ENCODE results near the gene CRLF3.
A peak's percentile ranks its signal among the peaks of the same experiment; 100 is the strongest.

CRLF3 gene

DNA sequence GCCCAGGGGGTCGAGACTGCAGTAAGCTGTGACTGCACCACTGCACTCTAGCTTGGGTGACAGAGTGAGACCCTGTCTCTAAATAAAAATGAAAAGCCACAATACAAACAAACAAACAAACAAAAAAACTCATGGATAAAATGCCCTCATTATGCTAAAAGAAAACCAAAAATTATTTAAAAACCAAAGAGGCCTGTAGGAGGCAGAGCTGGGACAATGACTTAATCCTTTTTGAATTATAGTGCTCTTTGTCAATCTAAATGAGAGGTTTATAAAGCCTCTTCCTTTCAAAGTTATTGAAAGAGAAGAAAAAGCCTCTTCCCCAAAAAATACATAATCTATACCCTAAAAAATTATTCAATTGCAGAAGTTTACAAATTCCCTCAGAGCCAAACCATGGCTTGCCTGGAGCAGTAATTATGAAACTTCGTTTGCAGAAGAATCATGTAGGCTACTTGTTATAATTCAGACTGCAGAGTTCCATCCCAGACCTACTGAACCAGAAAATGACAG is 18.5 kb downstream of the CRLF3 start:
- ChIA-PET CTCF (interaction anchor here (0.6 to 1.6 kb wide), 3 partner anchors 15 to 21 kb away, joined by 3 to 4 read pairs (median 3); partner anchors contain the start of gene CRLF3), POLR2A (interaction anchor here (0.7 to 0.9 kb wide), 2 partner anchors 8 to 26 kb away, joined by 3 to 4 read pairs; partner anchors contain the start of gene ATAD5)
- H3K36me3 ChIP-seq (ENCODE audit: control insufficient read depth in 2 of 2, insufficient read depth in 1 of 2, low read length in 2 of 2), result peaks cover 41 to 47% of the 10 kb centered on the region in 2 experiments
- H3K4me1 ChIP-seq (ENCODE audit: control insufficient read depth, insufficient read depth, low read length), result no peaks in the 10 kb centered on the region
- H3K27ac ChIP-seq (ENCODE audit: extremely low read depth, low read depth, low read length), result no peak overlapping the region
- H3K4me3 ChIP-seq (ENCODE audit: low read depth, low read length), result no peak overlapping the region
- TF ChIP-seq ZNF366 (tag by site-specific recombination; conservative IDR thresholded peaks at IDR 0.05), result no peak
- TF ChIP-seq ZNF560 (tag by site-specific recombination; IDR thresholded peaks at IDR 0.05; ENCODE audit: borderline replicate concordance), result no peak
- TF ChIP-seq, protein P1, sequence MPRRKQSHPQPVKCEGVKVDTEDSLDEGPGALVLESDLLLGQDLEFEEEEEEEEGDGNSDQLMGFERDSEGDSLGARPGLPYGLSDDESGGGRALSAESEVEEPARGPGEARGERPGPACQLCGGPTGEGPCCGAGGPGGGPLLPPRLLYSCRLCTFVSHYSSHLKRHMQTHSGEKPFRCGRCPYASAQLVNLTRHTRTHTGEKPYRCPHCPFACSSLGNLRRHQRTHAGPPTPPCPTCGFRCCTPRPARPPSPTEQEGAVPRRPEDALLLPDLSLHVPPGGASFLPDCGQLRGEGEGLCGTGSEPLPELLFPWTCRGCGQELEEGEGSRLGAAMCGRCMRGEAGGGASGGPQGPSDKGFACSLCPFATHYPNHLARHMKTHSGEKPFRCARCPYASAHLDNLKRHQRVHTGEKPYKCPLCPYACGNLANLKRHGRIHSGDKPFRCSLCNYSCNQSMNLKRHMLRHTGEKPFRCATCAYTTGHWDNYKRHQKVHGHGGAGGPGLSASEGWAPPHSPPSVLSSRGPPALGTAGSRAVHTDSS (tag by site-specific recombination; IDR thresholded peaks at IDR 0.05), result no peak
- TF ChIP-seq KLF7 (tag by site-specific recombination; IDR thresholded peaks at IDR 0.05; ENCODE audit: borderline replicate concordance), result no peak
- TF ChIP-seq ZBTB17 (tag by site-specific recombination; IDR thresholded peaks at IDR 0.05), result no peak
- H3K9me3 ChIP-seq (ENCODE audit: control insufficient read depth, insufficient read depth, low read depth, low read length), result no peaks in the 10 kb centered on the region

DNA sequence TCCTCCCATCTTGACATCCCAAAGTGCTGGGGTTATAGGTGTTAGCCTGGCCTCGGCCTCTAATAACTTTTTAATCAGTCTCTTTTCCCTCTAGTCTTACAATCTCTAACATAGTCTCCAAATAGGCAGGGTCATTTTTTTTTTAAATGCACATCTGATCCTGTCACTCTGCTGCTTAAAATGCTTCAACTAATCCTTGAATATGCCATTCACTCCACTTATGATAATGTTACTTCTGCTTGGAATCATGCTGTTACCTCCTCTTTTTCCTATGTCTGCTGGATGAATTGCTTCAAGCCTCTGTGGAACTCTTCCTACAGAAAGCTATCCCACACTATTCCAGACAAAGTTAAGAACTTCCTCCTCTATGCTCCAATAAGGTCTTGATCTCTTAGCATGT is 22.8 kb downstream of the CRLF3 start:
- ChIA-PET POLR2A (no interaction called here), CTCF (no interaction called here)
- Histone ChIP-seq H3K36me3 (ENCODE audit: control insufficient read depth in 2 of 2, insufficient read depth in 1 of 2, low read length in 2 of 2) (peaks cover 65 to 70% of the 10 kb centered on the region in 2 experiments), H3K9me3 (ENCODE audit: control insufficient read depth, insufficient read depth, low read depth, low read length) (no peaks in the 10 kb centered on the region), H3K27ac (ENCODE audit: extremely low read depth, low read depth, low read length) (no peak overlapping the region), H3K4me1 (ENCODE audit: control insufficient read depth, insufficient read depth, low read length) (no peaks in the 10 kb centered on the region), H3K4me3 (ENCODE audit: low read depth, low read length) (no peak overlapping the region)
- TF ChIP-seq KLF7 (tag by site-specific recombination; IDR thresholded peaks at IDR 0.05; ENCODE audit: borderline replicate concordance) (no peak), ZNF23 (tag by site-specific recombination; IDR thresholded peaks at IDR 0.05; ENCODE audit: borderline replicate concordance) (no peak), YY2 (tag by site-specific recombination; IDR thresholded peaks at IDR 0.05) (no peak)
- TF ChIP-seq, protein P2, sequence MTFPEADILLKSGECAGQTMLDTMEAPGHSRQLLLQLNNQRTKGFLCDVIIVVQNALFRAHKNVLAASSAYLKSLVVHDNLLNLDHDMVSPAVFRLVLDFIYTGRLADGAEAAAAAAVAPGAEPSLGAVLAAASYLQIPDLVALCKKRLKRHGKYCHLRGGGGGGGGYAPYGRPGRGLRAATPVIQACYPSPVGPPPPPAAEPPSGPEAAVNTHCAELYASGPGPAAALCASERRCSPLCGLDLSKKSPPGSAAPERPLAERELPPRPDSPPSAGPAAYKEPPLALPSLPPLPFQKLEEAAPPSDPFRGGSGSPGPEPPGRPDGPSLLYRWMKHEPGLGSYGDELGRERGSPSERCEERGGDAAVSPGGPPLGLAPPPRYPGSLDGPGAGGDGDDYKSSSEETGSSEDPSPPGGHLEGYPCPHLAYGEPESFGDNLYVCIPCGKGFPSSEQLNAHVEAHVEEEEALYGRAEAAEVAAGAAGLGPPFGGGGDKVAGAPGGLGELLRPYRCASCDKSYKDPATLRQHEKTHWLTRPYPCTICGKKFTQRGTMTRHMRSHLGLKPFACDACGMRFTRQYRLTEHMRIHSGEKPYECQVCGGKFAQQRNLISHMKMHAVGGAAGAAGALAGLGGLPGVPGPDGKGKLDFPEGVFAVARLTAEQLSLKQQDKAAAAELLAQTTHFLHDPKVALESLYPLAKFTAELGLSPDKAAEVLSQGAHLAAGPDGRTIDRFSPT (tag by site-specific recombination; IDR thresholded peaks at IDR 0.05), result no peak

DNA sequence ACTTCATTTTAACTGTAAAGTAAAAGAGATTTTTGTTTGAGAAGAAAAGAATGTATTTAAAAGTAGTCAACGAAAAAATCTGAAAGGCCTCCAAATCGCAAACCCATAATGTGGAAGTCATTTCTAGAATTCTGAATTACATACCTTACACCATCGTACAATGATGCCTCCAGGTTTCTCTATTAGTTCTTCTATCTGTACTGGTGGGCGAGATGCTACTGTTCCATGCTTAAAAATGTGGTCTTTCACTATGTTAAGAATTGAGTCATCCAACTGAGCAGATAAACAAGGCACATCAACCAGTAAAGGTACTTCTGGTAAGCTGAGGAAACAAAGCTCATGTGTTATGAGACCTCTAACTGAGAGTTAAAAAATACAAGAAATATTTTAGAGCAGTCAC is 28.5 kb downstream of the CRLF3 start:
- Histone ChIP-seq H3K27ac (ENCODE audit: extremely low read depth, low read depth, low read length) (peak overlapping the region; percentile 19; the same call in 1 of the 2 replicates), H3K9me3 (ENCODE audit: control insufficient read depth, insufficient read depth, low read depth, low read length) (no peaks in the 10 kb centered on the region), H3K4me1 (ENCODE audit: control insufficient read depth, insufficient read depth, low read length) (no peaks in the 10 kb centered on the region), H3K4me3 (ENCODE audit: low read depth, low read length) (no peak overlapping the region), H3K36me3 (ENCODE audit: control insufficient read depth in 2 of 2, insufficient read depth in 1 of 2, low read length in 2 of 2) (peaks cover 80 to 84% of the 10 kb centered on the region in 2 experiments)
- TF ChIP-seq YY1 (tag by site-specific recombination; IDR thresholded peaks at IDR 0.05) (no peak), ZNF121 (tag by site-specific recombination; IDR thresholded peaks at IDR 0.05) (no peak), ZNF423 (tag by site-specific recombination; IDR thresholded peaks at IDR 0.05) (no peak), ZNF654 (tag by site-specific recombination; IDR thresholded peaks at IDR 0.05; ENCODE audit: low read depth) (no peak), ZNF701 (tag by site-specific recombination; IDR thresholded peaks at IDR 0.05) (no peak), KLF8 (tag by site-specific recombination; IDR thresholded peaks at IDR 0.05) (no peak), ZSCAN23 (tag by site-specific recombination; IDR thresholded peaks at IDR 0.05) (no peak), ZNF560 (tag by site-specific recombination; IDR thresholded peaks at IDR 0.05; ENCODE audit: borderline replicate concordance) (no peak), HOXC10 (CRISPR knock-in tag; IDR thresholded peaks at IDR 0.05) (no peak)
- ChIA-PET POLR2A (no interaction called here), CTCF (no interaction called here)

Measured in HEK293 (cell line).